Activated naive CD8-positive, alpha-beta T cell (primary cell): ENCODE results near the gene LPAR2.
A peak's percentile ranks its signal among the peaks of the same experiment; 100 is the strongest.
"Not testable (repeated sequence)": the region's sequence is repeated elsewhere in the genome, so short reads cannot be mapped to it uniquely, and the experiment has no call there.

Source experiments
- H3K27ac Mint-ChIP-seq: one replicate; pipeline ENCODE4 v1.8.0; 2021; ENCODE audit warnings: mixed read lengths
- H3K27me3 Mint-ChIP-seq: one replicate; pipeline ENCODE4 v1.8.0; 2021; ENCODE audit warnings: mixed read lengths
- H3K36me3 Mint-ChIP-seq: one replicate; pipeline ENCODE4 v1.8.0; 2021; ENCODE audit warnings: mixed read lengths
- H3K4me1 Mint-ChIP-seq: one replicate; pipeline ENCODE4 v1.8.0; 2021; ENCODE audit warnings: low read depth, mixed read lengths
- H3K4me3 Mint-ChIP-seq: one replicate; pipeline ENCODE4 v1.8.0; 2021; ENCODE audit warnings: mild to moderate bottlenecking, mixed read lengths
- H3K9me3 Mint-ChIP-seq: one replicate; pipeline ENCODE4 v1.8.0; 2021; ENCODE audit warnings: low read depth, mixed read lengths

The LPAR2 gene

DNA sequence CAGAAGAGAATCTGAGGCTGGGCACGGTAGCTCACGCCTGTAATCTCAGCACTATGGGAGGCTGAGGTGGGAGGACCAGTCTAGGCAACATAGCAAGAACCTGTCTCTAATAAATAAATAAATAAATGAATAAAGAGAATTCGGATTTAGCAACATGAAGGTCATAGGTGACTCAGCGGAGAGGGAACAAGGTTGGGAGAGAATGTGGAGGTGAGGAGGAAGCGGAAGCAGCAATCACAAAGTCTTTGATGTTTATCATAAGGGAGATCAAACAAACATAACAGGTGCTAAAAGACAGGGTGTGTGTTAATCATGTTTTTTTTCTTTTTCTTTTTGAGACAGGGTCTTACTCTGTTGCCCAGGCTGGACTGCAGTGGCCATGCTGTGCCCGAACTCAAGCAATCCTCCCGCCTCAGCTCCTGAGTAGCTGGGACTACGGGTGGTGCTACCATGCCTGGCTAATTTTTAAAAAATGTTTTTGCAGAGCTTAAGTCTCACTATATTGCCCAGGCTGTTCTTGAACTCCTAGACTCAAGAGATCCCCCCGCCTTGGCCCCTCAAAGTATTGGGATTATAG lies 25.8 kb downstream of the LPAR2 start:
- Mint-ChIP-seq H3K27ac (peak overlapping the region; percentile 78), H3K4me1 (peaks cover 70% of the 10 kb centered on the region), H3K27me3 (no peaks in the 10 kb centered on the region), H3K36me3 (peaks cover 8% of the 10 kb centered on the region), H3K9me3 (no peaks in the 10 kb centered on the region), H3K4me3 (peak overlapping the region; percentile 31)

- Mint-ChIP-seq H3K27ac (peak overlapping the region; percentile 78), H3K4me1 (peaks cover 64% of the 10 kb centered on the region), H3K4me3 (peak overlapping the region; percentile 31), H3K36me3 (peaks cover 5% of the 10 kb centered on the region), H3K27me3 (no peaks in the 10 kb centered on the region), H3K9me3 (no peaks in the 10 kb centered on the region)
Observed at GRCh38 chr19:19600793-19601330, 27.2 kb downstream of the LPAR2 start.

GRCh38 chr19:19598728-19599451 lies 29.1 kb downstream of the LPAR2 start:
- not testable (repeated sequence) for H3K27me3 Mint-ChIP-seq, H3K36me3 Mint-ChIP-seq, H3K9me3 Mint-ChIP-seq
- Mint-ChIP-seq H3K4me3 (peak overlapping the region; percentile 86), H3K4me1 (peaks cover 70% of the 10 kb centered on the region), H3K27ac (peak overlapping the region; percentile 97)

- H3K9me3 Mint-ChIP-seq, result no peaks in the 10 kb centered on the region
Observed at GRCh38 chr19:19597809-19598306, 30.2 kb downstream of the LPAR2 start.

DNA sequence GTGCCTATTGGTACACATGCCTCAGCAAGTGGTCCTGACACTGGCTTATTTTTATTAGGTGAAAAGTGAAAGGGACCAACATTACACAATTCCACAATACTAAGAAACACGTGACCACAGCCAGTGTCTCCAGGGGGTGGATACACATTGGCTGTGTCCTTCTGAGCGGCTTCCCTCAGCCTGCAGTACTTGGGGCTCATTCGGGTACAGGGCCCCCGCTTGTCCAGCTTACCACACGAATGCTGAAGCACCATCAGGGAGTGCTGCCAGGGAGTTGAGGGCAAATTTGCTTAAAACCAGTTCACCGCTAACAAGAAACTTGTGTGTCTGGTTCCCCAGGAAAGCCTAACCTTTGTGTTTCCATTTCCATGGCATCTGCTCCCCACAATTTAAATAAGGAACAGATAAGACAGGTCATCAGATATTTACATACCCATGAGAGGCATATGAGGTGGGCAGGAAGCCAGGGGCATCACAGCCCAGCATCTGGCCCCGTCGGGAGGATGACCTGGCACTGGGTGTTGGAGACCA lies 32.8 kb downstream of the LPAR2 start:
- peak overlapping the region; percentile 77 for H3K27ac Mint-ChIP-seq
- no peaks in the 10 kb centered on the region for H3K27me3 Mint-ChIP-seq
- H3K4me3 Mint-ChIP-seq, result no peak overlapping the region

More at GRCh38 chr19:19597809-19598306, 30.2 kb downstream of the LPAR2 start:
- H3K4me1 Mint-ChIP-seq, result peaks cover 61% of the 10 kb centered on the region
- H3K27ac Mint-ChIP-seq, result peak overlapping the region; percentile 97
- H3K36me3 Mint-ChIP-seq, result peaks cover 5% of the 10 kb centered on the region
- H3K27me3 Mint-ChIP-seq, result no peaks in the 10 kb centered on the region
- peak overlapping the region; percentile 86 for H3K4me3 Mint-ChIP-seq

DNA sequence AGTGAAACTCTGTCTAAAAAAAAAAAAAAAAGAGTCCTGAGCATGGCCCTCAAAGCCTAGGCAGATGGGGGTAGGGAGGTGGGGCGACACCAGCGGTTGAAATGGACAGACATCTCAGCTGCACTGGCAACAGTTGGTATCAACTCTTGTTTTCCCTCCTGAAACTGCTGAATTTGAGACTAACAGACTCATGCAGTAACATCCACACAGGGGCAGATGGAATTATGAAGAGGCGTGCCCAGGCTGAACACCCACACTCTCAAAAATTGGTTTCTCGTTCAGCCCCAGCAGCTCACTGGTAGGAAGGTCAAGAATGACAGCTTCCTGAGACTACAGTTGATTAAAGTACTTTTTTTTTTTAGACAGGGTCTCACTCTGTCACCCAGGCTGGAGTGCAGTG lies 33.6 kb downstream of the LPAR2 start:
- H3K4me1 Mint-ChIP-seq, result peaks cover 63% of the 10 kb centered on the region
- no peak overlapping the region for H3K4me3 Mint-ChIP-seq
- no peaks in the 10 kb centered on the region for H3K9me3 Mint-ChIP-seq
- no peaks in the 10 kb centered on the region for H3K27me3 Mint-ChIP-seq
- H3K36me3 Mint-ChIP-seq, result peaks cover 2% of the 10 kb centered on the region
- H3K27ac Mint-ChIP-seq, result no peak overlapping the region

More for the DNA sequence above, 32.8 kb downstream of the LPAR2 start:
- peaks cover 58% of the 10 kb centered on the region for H3K4me1 Mint-ChIP-seq
- no peaks in the 10 kb centered on the region for H3K9me3 Mint-ChIP-seq
- peaks cover 2% of the 10 kb centered on the region for H3K36me3 Mint-ChIP-seq

GRCh38 chr19:19592690-19593089 lies 35.3 kb downstream of the LPAR2 start:
- no peaks in the 10 kb centered on the region for H3K27me3 Mint-ChIP-seq
- no peak overlapping the region for H3K4me3 Mint-ChIP-seq
- H3K27ac Mint-ChIP-seq, result no peak overlapping the region
- no peaks in the 10 kb centered on the region for H3K9me3 Mint-ChIP-seq
- peaks cover 2% of the 10 kb centered on the region for H3K36me3 Mint-ChIP-seq
- H3K4me1 Mint-ChIP-seq, result peaks cover 62% of the 10 kb centered on the region

DNA sequence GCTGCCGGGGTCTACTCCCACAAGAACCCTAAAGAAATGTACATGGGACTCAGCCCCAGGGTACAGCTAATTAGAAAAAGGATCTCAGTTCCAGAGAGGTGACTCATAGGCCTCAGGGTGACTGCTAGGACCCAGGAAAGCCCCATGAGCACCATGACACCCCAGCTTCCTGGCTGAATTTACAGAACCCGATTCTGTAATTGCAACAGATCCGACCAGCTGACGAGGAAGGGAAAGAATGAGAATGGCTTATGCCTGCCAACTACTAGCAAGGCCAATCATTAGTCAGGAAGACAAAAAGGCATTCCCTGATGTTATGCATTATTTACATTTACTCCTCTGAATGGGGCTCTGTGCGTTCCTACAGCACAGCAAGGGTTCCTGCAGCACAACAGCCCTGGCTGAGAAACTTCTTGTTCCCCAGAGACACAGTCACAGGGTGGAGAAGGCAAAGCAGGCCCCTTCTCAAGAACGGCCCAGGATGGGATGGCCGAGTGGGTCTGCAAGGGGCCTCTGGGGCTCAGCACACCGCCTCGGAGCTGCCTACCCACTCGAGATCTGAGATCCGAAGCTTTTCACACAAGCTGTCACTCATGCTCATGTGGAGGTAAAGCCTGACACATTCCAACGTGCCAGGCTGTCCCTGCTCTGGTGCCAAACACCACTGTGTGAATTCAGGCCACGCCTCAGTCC lies 36.7 kb downstream of the LPAR2 start:
- H3K9me3 Mint-ChIP-seq, result no peaks in the 10 kb centered on the region
- H3K27me3 Mint-ChIP-seq, result no peaks in the 10 kb centered on the region
- peak overlapping the region; percentile 93 for H3K27ac Mint-ChIP-seq
- peaks cover 54% of the 10 kb centered on the region for H3K4me1 Mint-ChIP-seq
- no peaks in the 10 kb centered on the region for H3K36me3 Mint-ChIP-seq
- peak overlapping the region; percentile 60 for H3K4me3 Mint-ChIP-seq

GRCh38 chr19:19588546-19588945 lies 39.5 kb downstream of the LPAR2 start:
- Mint-ChIP-seq H3K36me3 (peaks cover 5% of the 10 kb centered on the region), H3K27me3 (no peaks in the 10 kb centered on the region), H3K27ac (peak overlapping the region; percentile 68), H3K4me1 (peaks cover 40% of the 10 kb centered on the region), H3K4me3 (no peak overlapping the region), H3K9me3 (no peaks in the 10 kb centered on the region)

GRCh38 chr19:19587771-19588170 lies 40.2 kb downstream of the LPAR2 start:
- Mint-ChIP-seq H3K4me3 (no peak overlapping the region), H3K4me1 (peaks cover 40% of the 10 kb centered on the region), H3K36me3 (peaks cover 5% of the 10 kb centered on the region), H3K27ac (no peak overlapping the region), H3K9me3 (no peaks in the 10 kb centered on the region), H3K27me3 (no peaks in the 10 kb centered on the region)

GRCh38 chr19:19584356-19584755 lies 43.7 kb downstream of the LPAR2 start:
- H3K36me3 Mint-ChIP-seq, result peaks cover 5% of the 10 kb centered on the region
- H3K4me3 Mint-ChIP-seq, result no peak overlapping the region
- H3K27me3 Mint-ChIP-seq, result no peaks in the 10 kb centered on the region
- no peaks in the 10 kb centered on the region for H3K9me3 Mint-ChIP-seq
- H3K4me1 Mint-ChIP-seq, result peaks cover 17% of the 10 kb centered on the region
- H3K27ac Mint-ChIP-seq, result no peak overlapping the region

GRCh38 chr19:19582471-19582870 lies 45.5 kb downstream of the LPAR2 start:
- H3K36me3 Mint-ChIP-seq, result peaks cover 5% of the 10 kb centered on the region
- peaks cover 4% of the 10 kb centered on the region for H3K4me1 Mint-ChIP-seq
- no peak overlapping the region for H3K4me3 Mint-ChIP-seq
- H3K27me3 Mint-ChIP-seq, result no peaks in the 10 kb centered on the region
- no peaks in the 10 kb centered on the region for H3K9me3 Mint-ChIP-seq
- H3K27ac Mint-ChIP-seq, result no peak overlapping the region

DNA sequence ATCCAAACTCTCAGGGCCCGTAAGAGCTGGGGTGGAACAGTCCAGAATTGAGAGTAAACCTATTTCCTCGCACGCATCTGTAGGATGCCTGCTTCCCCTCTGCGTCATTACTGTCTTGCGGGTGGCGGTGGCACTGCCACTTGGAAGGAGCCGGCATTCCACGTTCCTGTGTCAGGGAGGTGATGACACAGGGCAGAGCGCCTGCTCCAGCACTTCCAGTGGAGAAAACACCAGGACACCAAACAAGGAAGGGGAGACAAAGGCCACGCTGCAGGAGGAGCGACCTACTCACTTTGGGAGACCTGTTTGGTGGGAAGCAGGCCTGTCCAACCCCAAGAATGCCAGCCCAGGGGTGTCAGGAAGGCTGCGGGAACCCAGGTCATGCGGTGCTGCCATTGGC lies 46.6 kb downstream of the LPAR2 start:
- peaks cover 5% of the 10 kb centered on the region for H3K36me3 Mint-ChIP-seq
- H3K9me3 Mint-ChIP-seq, result no peaks in the 10 kb centered on the region
- H3K4me1 Mint-ChIP-seq, result peaks cover 4% of the 10 kb centered on the region
- no peaks in the 10 kb centered on the region for H3K27me3 Mint-ChIP-seq
- H3K27ac Mint-ChIP-seq, result no peak overlapping the region
- no peak overlapping the region for H3K4me3 Mint-ChIP-seq

- H3K27me3 Mint-ChIP-seq, result no peaks in the 10 kb centered on the region
- no peak overlapping the region for H3K4me3 Mint-ChIP-seq
- H3K36me3 Mint-ChIP-seq, result peaks cover 1% of the 10 kb centered on the region
- H3K27ac Mint-ChIP-seq, result no peak overlapping the region
- H3K4me1 Mint-ChIP-seq, result peaks cover 6% of the 10 kb centered on the region
- no peaks in the 10 kb centered on the region for H3K9me3 Mint-ChIP-seq
Observed at GRCh38 chr19:19580418-19580817, 47.6 kb downstream of the LPAR2 start.
